HEK293 (cell line): Measurements from ENCODE around the gene BEST1.

Source experiments
- CTCF ChIA-PET: fragments of 350-600 bp; formaldehyde crosslinking; extraction: SDS; loops from one replicate; lab custom pipeline; 2021; ENCODE audit warnings: antibody characterized with exemption; lab: Yijun Ruan, JAX
- POLR2A ChIA-PET: fragments of 300-600 bp; formaldehyde crosslinking; extraction: SDS; loops from one replicate; lab custom pipeline; 2020; ENCODE audit warnings: antibody characterized with exemption, inconsistent platforms; lab: Yijun Ruan, JAX
- H3K27ac ChIP-seq: fragments of 200-500 bp; sonication (Bioruptor generic); 2 replicates; pipeline ENCODE4 v1.5.1; 2014; ENCODE audit warnings: low read depth, low read length, control low read depth, inconsistent platforms; ENCODE audit errors: extremely low read depth
- H3K36me3 ChIP-seq, 2 experiments: fragments of 200-500 bp in 1 of 2; sonication (Bioruptor generic) in 1 of 2; 1 replicate in 1 of 2; 2 replicates in 1 of 2; pipeline ENCODE4 v1.5.1; 2014 to 2017; ENCODE audit warnings: inconsistent platforms in 2 of 2, low read length in 2 of 2; ENCODE audit not compliant: control insufficient read depth in 2 of 2, insufficient read depth in 1 of 2
- H3K4me1 ChIP-seq: fragments of 200-500 bp; sonication (Bioruptor generic); 2 replicates; pipeline ENCODE4 v1.5.1; 2014; ENCODE audit warnings: mild to moderate bottlenecking, low read length, inconsistent platforms; ENCODE audit not compliant: control insufficient read depth, insufficient read depth
- H3K4me3 ChIP-seq: 2 replicates; pipeline ENCODE4 v1.5.1; 2011; ENCODE audit warnings: low read depth, mild to moderate bottlenecking, control low read depth, low read length, moderate library complexity
- H3K9me3 ChIP-seq: fragments of 200-500 bp; sonication (Bioruptor generic); 2 replicates; pipeline ENCODE4 v1.5.1; 2014; ENCODE audit warnings: low read depth, low read length, inconsistent platforms; ENCODE audit not compliant: control insufficient read depth, insufficient read depth
- KLF16 ChIP-seq: fragments of 450-650 bp; formaldehyde crosslinking; IDR thresholded peaks from 2 replicates; pipeline ENCODE4 v1.5.1; 2017; ENCODE audit warnings: missing biosample characterization, missing genetic modification characterization
- KLF17 ChIP-seq: fragments of 450-650 bp; formaldehyde crosslinking; IDR thresholded peaks from 2 replicates; pipeline ENCODE4 v1.5.1; 2016; ENCODE audit warnings: missing biosample characterization, missing genetic modification characterization
- RBAK ChIP-seq: fragments of 450-650 bp; formaldehyde crosslinking; IDR thresholded peaks from 2 replicates; pipeline ENCODE4 v1.5.1; 2016; ENCODE audit warnings: missing biosample characterization, missing genetic modification characterization
- SETDB1 ChIP-seq: IDR thresholded peaks from one replicate; pipeline ENCODE4 v1.6.1; 2017; ENCODE audit warnings: mild to moderate bottlenecking, low read length, moderate library complexity, mixed read lengths; ENCODE audit not compliant: insufficient read length
- TCF7L2 ChIP-seq: IDR thresholded peaks from 2 replicates; pipeline ENCODE4 v1.6.1; 2011; ENCODE audit warnings: low read depth, mild to moderate bottlenecking, inconsistent platforms, low read length, moderate library complexity, borderline replicate concordance
- ZBTB17 ChIP-seq: fragments of 450-650 bp; formaldehyde crosslinking; IDR thresholded peaks from 2 replicates; pipeline ENCODE4 v1.5.1; 2016; ENCODE audit warnings: missing biosample characterization, missing genetic modification characterization
- ZBTB8A ChIP-seq: fragments of 450-650 bp; formaldehyde crosslinking; IDR thresholded peaks from 2 replicates; pipeline ENCODE4 v1.5.1; 2016; ENCODE audit warnings: missing biosample characterization, missing genetic modification characterization
- ZFHX2 ChIP-seq: fragments of 450-650 bp; formaldehyde crosslinking; conservative IDR thresholded peaks from 2 replicates; pipeline ENCODE4 v1.5.1; 2016; ENCODE audit warnings: missing biosample characterization, missing genetic modification characterization
- ZNF138 ChIP-seq: fragments of 450-650 bp; formaldehyde crosslinking; IDR thresholded peaks from 2 replicates; pipeline ENCODE4 v1.5.1; 2016; ENCODE audit warnings: missing biosample characterization, missing genetic modification characterization, borderline replicate concordance
- ZNF202 ChIP-seq: fragments of 450-650 bp; formaldehyde crosslinking; IDR thresholded peaks from 2 replicates; pipeline ENCODE4 v1.5.1; 2016; ENCODE audit warnings: missing biosample characterization, missing genetic modification characterization, borderline replicate concordance
- ZNF239 ChIP-seq: fragments of 450-650 bp; formaldehyde crosslinking; IDR thresholded peaks from 2 replicates; pipeline ENCODE4 v1.5.1; 2016; ENCODE audit warnings: missing biosample characterization, missing genetic modification characterization
- ZNF24 ChIP-seq: fragments of 450-650 bp; formaldehyde crosslinking; IDR thresholded peaks from 2 replicates; pipeline ENCODE4 v1.5.1; 2016; ENCODE audit warnings: missing biosample characterization, missing genetic modification characterization
- ZNF26 ChIP-seq: fragments of 450-650 bp; formaldehyde crosslinking; IDR thresholded peaks from 2 replicates; pipeline ENCODE4 v1.5.1; 2016; ENCODE audit warnings: missing biosample characterization, missing genetic modification characterization
- ZNF341 ChIP-seq: fragments of 450-650 bp; formaldehyde crosslinking; IDR thresholded peaks from 2 replicates; pipeline ENCODE4; 2016; ENCODE audit warnings: low read depth, missing biosample characterization, missing genetic modification characterization
- ZNF416 ChIP-seq: fragments of 450-650 bp; formaldehyde crosslinking; IDR thresholded peaks from 2 replicates; pipeline ENCODE4 v1.5.1; 2016; ENCODE audit warnings: missing biosample characterization, missing genetic modification characterization
- ZNF530 ChIP-seq: fragments of 450-650 bp; formaldehyde crosslinking; IDR thresholded peaks from 2 replicates; pipeline ENCODE4 v1.5.1; 2016; ENCODE audit warnings: low read depth, missing biosample characterization, missing genetic modification characterization
- ZNF561 ChIP-seq: fragments of 450-650 bp; IDR thresholded peaks from 2 replicates; pipeline ENCODE4 v1.5.1; 2018; ENCODE audit warnings: missing biosample characterization, missing genetic modification characterization, borderline replicate concordance
- ZNF677 ChIP-seq: fragments of 450-650 bp; IDR thresholded peaks from 2 replicates; pipeline ENCODE4 v1.5.0; 2018; ENCODE audit warnings: missing biosample characterization, mild to moderate bottlenecking, missing genetic modification characterization, moderate library complexity
- TF ChIP-seq, protein P1 (sequence below): fragments of 450-650 bp; formaldehyde crosslinking; IDR thresholded peaks from 2 replicates; pipeline ENCODE4 v1.5.1; 2016; ENCODE audit warnings: missing biosample characterization, missing genetic modification characterization, low read depth
- TF ChIP-seq, protein P2 (sequence below): fragments of 450-650 bp; formaldehyde crosslinking; IDR thresholded peaks from 2 replicates; pipeline ENCODE4 v1.5.1; 2016; ENCODE audit warnings: missing biosample characterization, missing genetic modification characterization, borderline replicate concordance
- TF ChIP-seq, protein P3 (sequence below): fragments of 450-650 bp; formaldehyde crosslinking; IDR thresholded peaks from 2 replicates; pipeline ENCODE4 v1.5.1; 2017; ENCODE audit warnings: missing biosample characterization, missing genetic modification characterization
- TF ChIP-seq, protein P4 (sequence below): fragments of 450-650 bp; formaldehyde crosslinking; IDR thresholded peaks from 2 replicates; pipeline ENCODE4 v1.5.1; 2016; ENCODE audit warnings: missing biosample characterization, missing genetic modification characterization

The BEST1 gene

GRCh38 chr11:61916737-61917333 lies 33.3 kb upstream of the BEST1 start:
- Histone ChIP-seq H3K27ac (no peak overlapping the region), H3K36me3 (no peaks in the 10 kb centered on the region), H3K4me1 (no peaks in the 10 kb centered on the region), H3K4me3 (peak overlapping the region; percentile 35), H3K9me3 (no peaks in the 10 kb centered on the region)
- POLR2A ChIA-PET: interaction anchor here (0.6 kb wide), 1 partner anchor 556 kb away, joined by 4 read pairs; no protein-coding TSS in a partner anchor
- TF ChIP-seq ZNF561: no peak
- no peak for TF ChIP-seq ZNF530 (tag by site-specific recombination)
- no peak for TF ChIP-seq ZFHX2 (tag by site-specific recombination)
- TF ChIP-seq ZNF202 (tag by site-specific recombination): no peak
- TF ChIP-seq ZNF416 (tag by site-specific recombination): no peak
- TF ChIP-seq, protein P1, sequence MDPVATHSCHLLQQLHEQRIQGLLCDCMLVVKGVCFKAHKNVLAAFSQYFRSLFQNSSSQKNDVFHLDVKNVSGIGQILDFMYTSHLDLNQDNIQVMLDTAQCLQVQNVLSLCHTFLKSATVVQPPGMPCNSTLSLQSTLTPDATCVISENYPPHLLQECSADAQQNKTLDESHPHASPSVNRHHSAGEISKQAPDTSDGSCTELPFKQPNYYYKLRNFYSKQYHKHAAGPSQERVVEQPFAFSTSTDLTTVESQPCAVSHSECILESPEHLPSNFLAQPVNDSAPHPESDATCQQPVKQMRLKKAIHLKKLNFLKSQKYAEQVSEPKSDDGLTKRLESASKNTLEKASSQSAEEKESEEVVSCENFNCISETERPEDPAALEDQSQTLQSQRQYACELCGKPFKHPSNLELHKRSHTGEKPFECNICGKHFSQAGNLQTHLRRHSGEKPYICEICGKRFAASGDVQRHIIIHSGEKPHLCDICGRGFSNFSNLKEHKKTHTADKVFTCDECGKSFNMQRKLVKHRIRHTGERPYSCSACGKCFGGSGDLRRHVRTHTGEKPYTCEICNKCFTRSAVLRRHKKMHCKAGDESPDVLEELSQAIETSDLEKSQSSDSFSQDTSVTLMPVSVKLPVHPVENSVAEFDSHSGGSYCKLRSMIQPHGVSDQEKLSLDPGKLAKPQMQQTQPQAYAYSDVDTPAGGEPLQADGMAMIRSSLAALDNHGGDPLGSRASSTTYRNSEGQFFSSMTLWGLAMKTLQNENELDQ (tag by site-specific recombination): no peak
- TF ChIP-seq ZBTB8A (tag by site-specific recombination): no peak
- TF ChIP-seq TCF7L2: no peak
- CTCF ChIA-PET: interaction anchor here (1.7 kb wide), 1 partner anchor 18 kb away, joined by 8 read pairs; no protein-coding TSS in a partner anchor

GRCh38 chr11:61917334-61918109 lies 32.6 kb upstream of the BEST1 start, which contains the start of gene RAB3IL1:
Gene RAB3IL1, minus strand, starts transcription at chr11:61917566. Its CDS starts 199 bp downstream, at chr11:61917367.
- H3K9me3 ChIP-seq: no peaks in the 10 kb centered on the region
- ChIA-PET POLR2A (interaction anchor here (0.6 kb wide), 1 partner anchor 555 kb away, joined by 4 read pairs; no protein-coding TSS in a partner anchor), CTCF (interaction anchor here (0.9 to 1.7 kb wide), 4 partner anchors 16 to 136 kb away, joined by 3 to 8 read pairs (median 4); partner anchors contain the start of gene BEST1)
- H3K36me3 ChIP-seq: no peaks in the 10 kb centered on the region
- H3K4me1 ChIP-seq: no peaks in the 10 kb centered on the region
- H3K27ac ChIP-seq: no peak within 1 kb of the TSS
- H3K4me3 ChIP-seq: peak within 1 kb of the TSS; percentile 35
- TF ChIP-seq ZNF239 (tag by site-specific recombination): no peak
- TF ChIP-seq ZNF530 (tag by site-specific recombination): no peak
- TF ChIP-seq SETDB1: no peak
- TF ChIP-seq, protein P2, sequence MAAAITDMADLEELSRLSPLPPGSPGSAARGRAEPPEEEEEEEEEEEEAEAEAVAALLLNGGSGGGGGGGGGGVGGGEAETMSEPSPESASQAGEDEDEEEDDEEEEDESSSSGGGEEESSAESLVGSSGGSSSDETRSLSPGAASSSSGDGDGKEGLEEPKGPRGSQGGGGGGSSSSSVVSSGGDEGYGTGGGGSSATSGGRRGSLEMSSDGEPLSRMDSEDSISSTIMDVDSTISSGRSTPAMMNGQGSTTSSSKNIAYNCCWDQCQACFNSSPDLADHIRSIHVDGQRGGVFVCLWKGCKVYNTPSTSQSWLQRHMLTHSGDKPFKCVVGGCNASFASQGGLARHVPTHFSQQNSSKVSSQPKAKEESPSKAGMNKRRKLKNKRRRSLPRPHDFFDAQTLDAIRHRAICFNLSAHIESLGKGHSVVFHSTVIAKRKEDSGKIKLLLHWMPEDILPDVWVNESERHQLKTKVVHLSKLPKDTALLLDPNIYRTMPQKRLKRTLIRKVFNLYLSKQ (tag by site-specific recombination): no peak
- TF ChIP-seq, protein P3, sequence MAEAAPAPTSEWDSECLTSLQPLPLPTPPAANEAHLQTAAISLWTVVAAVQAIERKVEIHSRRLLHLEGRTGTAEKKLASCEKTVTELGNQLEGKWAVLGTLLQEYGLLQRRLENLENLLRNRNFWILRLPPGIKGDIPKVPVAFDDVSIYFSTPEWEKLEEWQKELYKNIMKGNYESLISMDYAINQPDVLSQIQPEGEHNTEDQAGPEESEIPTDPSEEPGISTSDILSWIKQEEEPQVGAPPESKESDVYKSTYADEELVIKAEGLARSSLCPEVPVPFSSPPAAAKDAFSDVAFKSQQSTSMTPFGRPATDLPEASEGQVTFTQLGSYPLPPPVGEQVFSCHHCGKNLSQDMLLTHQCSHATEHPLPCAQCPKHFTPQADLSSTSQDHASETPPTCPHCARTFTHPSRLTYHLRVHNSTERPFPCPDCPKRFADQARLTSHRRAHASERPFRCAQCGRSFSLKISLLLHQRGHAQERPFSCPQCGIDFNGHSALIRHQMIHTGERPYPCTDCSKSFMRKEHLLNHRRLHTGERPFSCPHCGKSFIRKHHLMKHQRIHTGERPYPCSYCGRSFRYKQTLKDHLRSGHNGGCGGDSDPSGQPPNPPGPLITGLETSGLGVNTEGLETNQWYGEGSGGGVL (tag by site-specific recombination): no peak; the same call in 1 of the 2 replicates
- 0 out of 2 replicates have a peak, but pooled peaks have one; percentile 17 for TF ChIP-seq ZNF341 (tag by site-specific recombination)
- peak; percentile 31; the same call in 1 of the 2 replicates for TF ChIP-seq KLF16 (tag by site-specific recombination)
- no peak for TF ChIP-seq ZNF677 (tag by site-specific recombination)
- 0 out of 2 replicates have a peak, but pooled peaks have one; percentile 29 for TF ChIP-seq ZNF24 (tag by site-specific recombination)
- TF ChIP-seq ZNF138: no peak
- TF ChIP-seq ZNF26: no peak
- TF ChIP-seq, protein P4, sequence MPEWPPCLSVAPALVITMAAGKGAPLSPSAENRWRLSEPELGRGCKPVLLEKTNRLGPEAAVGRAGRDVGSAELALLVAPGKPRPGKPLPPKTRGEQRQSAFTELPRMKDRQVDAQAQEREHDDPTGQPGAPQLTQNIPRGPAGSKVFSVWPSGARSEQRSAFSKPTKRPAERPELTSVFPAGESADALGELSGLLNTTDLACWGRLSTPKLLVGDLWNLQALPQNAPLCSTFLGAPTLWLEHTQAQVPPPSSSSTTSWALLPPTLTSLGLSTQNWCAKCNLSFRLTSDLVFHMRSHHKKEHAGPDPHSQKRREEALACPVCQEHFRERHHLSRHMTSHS (tag by site-specific recombination): no peak
- TF ChIP-seq KLF17 (tag by site-specific recombination): peak; percentile 72; the same call in 1 of the 2 replicates
- TF ChIP-seq ZFHX2 (tag by site-specific recombination): peak; percentile 46
- peak; percentile 66 for TF ChIP-seq ZBTB17 (tag by site-specific recombination)
- no peak for TF ChIP-seq RBAK (tag by site-specific recombination)
